HG03039 (cell line): Measurements from ENCODE around the gene AP1S3.
"Not testable (repeated sequence)": the region's sequence is repeated elsewhere in the genome, so short reads cannot be mapped to it uniquely, and the experiment has no call there.

ENCODE experiments used
- ATAC-seq: cut with Tn5 transposase; IDR thresholded peaks from one replicate; pipeline ENCODE4 v1.9.1; 2021; ENCODE audit warnings: mild to moderate bottlenecking, moderate library complexity; ENCODE audit not compliant: unreplicated experiment

Gene AP1S3

DNA sequence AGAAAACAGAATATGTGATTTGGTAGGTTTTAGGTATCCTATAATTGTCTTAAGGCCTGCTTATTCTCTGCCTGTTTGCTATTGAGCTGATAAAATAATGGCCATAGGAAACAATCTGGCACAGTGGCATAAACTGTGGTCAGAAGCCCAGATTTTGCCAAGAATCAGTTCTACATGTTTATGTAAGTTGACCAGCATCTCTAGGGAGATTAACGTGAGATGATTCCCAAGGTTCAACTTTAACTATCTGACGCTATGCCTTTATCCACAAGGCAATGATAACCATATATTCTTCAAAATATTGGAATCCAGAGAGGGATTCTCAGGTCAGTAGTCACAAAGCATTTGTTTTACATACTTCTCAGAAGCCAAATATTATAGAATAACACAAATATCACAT is 25.6 kb downstream of the AP1S3 start:
- ATAC-seq, result no peak

DNA sequence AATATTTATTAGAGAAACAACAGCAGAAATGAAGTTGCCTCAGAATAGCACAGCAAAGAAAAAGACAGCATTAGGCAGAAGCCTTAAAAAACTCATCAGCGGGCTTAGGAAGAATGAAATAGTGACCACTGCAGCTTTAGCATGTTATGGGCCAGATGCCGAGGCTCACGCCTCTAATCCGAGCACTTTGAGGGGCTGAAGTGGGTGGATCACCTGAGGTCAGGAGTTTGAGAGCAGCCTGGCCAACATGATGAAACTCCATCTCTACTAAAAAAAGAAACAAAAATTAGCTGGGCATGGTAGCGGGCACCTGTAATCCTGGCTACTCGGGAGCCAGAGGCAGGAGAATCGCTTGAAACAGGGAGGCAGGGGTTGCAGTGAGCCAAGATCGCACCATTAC is 32.4 kb downstream of the AP1S3 start:
- ATAC-seq, result no peak

DNA sequence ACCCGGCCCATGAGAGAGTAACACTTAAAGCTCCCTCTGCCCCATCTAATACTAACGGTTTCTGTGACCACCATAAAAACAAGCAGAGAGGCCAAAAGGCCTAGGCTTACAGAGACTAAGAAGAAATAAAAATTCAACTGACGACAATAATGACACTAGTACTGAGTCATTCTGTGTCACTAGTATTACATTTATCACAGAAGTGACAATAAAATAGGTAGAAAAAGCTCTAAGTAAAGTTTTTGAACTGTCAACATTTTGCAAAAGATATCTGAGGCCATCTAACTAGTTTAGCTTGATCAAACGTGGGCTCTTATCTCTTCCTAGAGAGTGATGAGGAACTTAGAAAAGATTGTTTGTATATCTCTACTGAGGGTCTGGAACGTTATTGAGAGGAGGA is 35.6 kb downstream of the AP1S3 start:
- ATAC-seq, result no peak

DNA sequence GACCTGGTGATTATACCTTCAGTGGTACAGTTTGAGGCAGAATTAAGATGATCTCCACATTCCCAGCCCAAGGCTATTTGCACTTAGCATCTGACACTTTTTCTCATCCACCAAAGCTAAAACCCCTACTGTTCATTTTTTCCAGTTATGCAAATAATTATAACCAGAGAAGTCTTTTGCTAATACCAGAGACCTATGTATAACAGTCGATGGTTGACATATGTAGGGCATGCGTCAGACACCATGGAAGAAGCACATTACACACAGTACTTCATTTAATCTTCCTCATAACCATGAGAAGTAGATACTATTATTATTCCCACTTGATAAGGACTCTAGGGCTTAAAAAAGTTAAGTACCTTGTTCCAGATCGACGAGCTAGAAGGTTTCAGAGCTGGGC is 36.5 kb downstream of the AP1S3 start:
- no peak for ATAC-seq

DNA sequence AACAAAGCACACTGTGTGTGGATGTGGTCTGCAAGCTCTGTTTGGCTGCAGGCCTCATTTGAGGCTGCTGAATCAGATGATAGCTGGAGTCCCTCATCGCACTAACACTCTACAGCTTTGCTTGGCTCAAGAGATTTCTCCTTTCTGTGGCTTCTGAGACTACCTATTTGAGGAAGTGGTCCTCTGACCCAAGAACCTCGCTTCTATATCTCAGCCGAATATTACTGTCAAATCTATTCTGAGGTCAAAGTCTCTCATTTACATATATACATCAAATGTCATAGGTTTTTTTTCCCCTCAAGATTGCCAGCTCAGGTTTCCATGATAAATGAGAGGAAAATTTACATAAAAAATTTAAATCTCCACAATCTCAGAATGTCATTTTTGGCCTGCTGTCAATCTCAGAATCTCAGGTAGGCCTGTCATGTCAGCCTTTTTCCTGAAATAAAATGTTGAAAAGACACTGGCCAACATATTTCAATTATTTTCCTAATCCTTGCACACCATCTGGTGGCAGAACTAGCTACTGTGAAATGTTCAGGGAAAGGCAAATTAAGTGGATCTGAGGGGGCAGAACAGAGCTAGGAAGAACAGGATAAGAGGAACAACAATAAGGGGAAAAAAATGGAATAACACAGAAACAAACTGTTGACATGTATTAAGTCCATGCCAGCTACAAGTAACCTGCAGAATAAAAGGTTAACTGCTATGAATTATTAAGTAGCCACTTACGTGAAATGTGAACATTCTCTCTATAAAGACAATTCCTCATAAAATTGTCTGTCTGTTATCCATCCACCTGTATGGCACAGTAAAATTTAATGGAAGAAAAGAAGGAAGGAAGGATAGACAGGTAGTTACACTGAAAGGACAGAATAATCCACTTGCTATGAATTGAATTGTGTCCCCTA is 39.3 kb downstream of the AP1S3 start:
- ATAC-seq, result peak; percentile 99

DNA sequence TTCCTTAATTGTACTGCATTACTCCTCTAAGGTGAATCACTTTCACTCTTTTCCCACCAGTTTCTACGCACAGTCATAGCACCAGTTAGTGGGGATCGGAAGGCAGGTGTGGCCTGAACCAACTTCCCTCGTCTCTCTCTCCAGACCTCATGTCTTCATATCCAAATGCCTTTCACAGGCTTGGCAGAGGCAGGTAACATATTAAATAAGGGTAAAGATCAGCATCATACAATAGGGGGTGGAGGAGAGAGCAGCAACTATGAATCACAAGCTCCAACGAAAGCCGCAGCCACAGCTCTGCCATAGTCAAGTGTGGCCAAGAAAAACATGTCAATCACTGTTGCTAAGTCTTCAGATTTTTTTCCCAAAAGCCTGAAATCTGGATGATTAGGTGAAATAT is 40.3 kb downstream of the AP1S3 start:
- ATAC-seq, result no peak

DNA sequence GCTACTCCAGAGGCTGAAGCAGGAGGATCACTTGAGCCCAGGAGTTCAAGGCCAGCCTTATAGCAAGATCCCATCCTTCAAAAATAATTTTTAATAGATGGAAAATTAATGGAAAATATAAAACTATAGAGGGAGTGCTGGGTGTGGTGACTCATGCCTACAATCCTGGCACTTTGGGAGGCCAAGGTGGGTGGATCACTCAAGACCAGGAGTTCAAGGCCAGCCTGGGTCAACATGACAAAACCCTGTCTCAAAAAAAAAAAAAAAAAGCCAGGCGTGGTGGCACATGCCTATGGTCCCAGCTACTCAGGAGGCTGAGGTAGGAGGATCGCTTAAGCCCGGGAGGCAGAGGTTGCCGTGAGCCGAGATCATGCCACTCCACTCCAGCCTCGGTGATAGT is 48.0 kb downstream of the AP1S3 start:
- no peak for ATAC-seq

DNA sequence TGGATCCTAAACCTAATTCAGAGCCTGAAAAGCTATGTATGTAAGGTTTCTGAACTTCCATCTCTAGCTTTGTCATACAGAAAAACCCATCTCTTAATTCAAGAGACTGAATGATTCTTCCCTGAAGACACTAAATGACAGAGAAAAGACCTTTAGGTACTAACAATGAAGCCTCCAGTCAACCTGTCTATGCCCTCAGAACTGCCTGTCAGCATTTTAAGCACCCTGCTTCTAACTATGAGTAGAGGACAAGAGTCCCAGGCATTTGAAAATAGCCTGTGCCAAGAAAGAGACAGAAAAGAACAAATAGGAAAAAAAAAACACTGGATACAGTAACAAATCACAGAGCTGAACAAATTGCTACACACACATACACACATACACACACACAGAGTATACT is 48.6 kb downstream of the AP1S3 start:
- no peak for ATAC-seq

DNA sequence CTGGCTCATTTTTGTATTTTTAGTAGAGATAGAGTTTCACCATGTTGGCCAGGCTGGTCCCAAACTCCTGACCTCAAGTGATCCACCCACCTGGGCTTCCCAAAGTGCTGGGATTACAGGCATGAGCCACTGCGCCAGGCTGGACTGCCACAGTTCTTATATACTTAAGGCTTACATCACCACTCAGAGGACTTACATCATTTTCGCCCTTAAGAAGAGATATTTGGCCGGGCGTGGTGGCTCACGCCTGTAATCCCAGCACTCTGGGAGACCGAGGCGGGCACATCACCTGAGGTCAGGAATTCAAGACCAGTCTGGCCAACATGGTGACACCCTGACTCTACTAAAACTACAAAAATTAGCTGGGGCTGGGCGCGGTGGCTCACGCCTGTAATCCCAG is 49.3 kb downstream of the AP1S3 start:
- ATAC-seq, result not testable (repeated sequence)

DNA sequence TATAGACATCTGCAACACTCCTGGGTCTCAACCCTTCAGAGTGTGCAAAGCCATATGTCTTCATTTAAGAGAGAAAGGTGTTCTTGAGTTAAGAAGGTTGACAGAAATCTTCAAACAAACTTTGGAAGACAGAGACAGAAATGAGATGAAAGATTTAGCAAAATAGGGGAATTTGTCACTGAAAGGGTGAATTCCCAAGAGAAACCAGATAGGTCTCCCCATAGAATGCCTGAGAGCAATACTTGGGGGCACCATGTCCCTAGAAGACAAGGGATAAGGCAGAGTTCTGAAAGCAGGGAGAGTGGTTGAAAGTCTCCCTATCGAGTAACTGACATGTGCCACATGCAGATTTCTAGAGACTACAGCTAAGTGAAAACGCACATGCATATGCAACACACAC is 50.0 kb downstream of the AP1S3 start:
- no peak for ATAC-seq

DNA sequence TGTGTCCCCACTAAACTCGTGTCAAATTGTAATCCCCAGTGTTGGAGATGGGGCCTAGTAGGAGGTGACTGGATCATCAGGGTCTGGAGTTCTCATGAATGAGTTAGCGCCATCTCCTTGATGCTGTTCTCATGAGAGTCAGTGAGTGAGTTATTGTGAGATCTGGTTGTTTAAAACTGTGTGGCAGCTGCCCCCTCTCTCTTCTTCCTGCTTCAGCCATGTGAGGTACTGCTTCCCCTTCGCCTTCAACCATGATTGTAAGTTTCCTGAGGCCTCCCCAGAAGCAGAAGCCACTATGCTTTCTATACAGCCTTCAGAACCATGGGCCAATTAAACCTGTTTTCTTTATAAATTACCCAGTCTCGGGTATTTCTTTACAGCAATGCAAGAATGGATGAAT is 50.4 kb downstream of the AP1S3 start:
- ATAC-seq, result peak; percentile 57

DNA sequence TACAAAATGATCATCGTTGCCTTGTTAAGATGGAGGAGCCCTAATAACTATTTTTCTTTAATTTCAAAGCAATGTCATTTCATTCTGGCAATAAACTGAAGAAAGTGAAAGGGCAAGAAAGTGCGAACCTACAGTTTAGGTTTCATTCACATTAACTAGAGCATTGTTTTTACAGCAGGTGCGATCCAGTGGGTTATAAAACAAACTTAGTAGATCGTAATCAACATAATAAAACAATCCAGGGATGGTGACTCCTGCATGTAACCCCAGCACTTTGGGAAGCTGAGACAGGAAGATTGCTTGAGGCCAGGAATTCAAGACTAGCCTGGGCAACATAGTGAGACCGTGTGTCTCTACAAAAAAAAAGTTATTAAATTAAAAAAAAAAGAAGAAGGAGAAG is 51.1 kb downstream of the AP1S3 start:
- no peak for ATAC-seq

DNA sequence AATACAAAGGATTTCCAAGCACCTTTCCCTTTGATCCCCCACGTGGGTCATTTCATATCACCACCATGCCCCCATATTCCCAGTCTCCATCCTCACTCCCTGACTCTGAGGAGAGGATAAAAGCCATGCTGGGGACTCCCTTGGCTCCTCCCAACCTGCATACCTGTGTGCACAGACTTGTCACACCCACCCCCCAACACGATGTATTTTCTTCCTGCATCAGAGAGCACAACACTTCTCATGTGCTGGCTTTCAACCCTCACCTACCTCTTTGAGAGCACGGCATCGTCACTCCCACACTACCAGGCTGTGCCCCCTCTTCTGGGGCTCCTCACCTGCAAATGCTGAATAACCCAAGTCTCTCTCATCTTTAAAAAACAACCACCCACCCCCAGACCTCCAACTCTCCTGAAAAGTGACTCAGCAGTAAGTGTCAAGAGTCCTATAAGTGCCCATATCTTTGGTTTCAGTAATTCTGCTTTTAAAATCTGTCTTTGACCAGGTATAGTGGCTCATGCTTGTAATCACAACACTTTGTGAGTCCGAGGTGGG is 53.1 kb downstream of the AP1S3 start:
- ATAC-seq, result no peak

DNA sequence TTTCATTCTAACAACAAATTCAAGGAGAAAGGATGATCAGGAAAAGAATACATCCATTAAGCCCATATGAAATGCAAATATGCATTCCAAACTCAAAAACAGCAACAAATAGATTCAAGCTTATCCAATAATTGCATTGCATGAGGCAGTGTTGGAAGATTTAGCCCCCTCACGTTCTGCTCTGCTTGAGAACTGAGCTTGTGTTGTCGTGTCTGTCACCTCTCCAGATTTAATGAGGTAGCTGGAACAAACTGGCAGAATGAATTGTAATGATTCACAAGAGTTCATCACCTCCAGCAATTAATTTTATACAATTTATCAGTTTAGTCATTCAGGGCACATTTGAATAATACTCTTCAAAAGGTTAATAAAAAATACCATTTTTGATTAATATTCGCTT is 54.8 kb downstream of the AP1S3 start:
- ATAC-seq, result no peak

DNA sequence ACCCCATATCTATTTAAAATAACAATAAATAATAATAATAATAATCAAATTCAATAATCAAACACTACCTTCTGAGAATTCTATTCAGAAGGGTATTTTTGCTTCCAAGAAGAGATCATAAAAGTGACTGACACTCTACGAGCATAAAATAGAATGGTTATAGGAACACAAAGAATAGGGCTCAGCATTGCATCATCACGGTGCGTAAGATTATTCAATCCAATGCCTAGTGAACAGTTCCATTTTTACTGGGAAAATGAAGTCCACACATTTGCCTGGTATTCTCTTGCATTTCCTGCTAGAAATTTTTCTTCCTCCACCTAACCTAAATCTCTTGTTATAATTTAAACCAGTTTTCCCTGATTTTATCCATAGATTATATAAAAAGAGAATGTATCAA is 55.8 kb downstream of the AP1S3 start:
- no peak for ATAC-seq

DNA sequence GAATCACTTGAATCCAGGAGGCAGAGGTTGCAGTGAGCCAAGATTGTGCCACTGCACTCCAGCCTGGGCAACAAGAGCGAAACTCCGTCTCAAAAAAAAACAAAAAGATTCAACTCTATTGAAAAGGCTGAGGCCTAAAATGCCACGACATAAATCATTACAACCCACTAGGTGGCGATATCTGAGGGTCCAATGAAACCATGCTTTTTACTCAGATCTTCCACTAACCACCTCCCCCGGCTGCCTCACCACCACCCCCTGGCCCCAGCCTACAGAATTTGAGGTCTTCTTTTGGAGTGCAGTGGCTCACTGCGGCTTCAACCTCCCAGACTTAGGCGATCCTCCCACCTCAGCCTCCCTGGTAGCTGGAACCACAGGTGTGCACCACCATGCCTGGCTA is 57.5 kb downstream of the AP1S3 start:
- ATAC-seq, result no peak

DNA sequence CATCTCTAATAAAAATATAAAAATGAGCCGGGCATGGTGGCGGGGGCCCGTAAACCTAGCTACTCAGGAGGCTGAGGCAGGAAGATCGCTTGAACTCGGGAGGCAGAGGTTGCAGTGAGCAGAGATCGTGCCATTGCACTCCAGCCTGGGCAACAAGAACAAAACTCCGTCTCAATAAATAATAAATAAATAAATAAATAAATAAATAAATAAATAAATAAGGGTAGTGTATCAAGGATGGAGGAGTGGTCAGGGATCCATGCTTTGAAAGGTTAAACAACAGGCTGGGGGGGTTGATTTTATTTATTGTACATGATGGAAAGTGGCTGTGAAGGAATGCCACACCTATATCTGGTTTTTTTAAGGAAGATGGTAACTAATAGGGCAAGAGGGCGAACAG is 63.2 kb downstream of the AP1S3 start:
- ATAC-seq, result no peak

DNA sequence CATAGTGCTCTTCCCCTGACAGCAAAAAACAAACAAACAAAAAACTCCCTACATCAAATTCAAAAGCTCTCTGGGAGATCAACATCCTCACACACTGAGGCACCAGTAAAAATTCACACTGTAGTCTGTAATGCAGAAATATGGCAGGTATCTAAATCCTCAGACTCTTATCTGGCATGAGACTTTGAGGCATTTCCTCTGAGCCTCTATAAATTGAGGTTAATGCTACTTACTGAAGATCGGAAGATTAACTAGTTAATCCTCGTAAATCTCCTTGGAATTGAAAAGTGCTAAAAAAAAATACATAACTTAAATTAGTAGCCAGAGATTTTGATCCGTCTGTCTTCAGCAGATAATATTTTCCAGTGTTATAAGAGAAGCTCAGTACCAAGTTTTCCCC is 65.0 kb downstream of the AP1S3 start:
- ATAC-seq, result no peak

DNA sequence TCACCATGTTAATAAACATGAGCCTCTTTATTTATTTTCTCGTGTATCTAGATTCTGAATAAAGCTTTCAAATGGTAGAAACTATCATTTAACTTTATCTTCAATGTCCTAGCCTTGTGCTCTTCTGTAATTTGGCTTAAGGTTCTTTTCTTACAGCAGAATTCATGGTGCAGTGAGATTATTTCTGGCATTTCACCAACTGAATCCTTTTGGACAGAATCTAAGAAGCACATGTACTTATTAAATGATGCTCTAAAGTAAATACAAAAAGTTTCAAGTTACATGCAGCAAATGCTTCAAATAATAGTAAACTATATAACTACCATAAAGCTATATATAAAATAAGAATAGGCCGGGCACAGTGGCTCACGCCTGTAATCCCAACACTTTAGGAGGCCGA is 65.9 kb downstream of the AP1S3 start:
- ATAC-seq, result no peak

DNA sequence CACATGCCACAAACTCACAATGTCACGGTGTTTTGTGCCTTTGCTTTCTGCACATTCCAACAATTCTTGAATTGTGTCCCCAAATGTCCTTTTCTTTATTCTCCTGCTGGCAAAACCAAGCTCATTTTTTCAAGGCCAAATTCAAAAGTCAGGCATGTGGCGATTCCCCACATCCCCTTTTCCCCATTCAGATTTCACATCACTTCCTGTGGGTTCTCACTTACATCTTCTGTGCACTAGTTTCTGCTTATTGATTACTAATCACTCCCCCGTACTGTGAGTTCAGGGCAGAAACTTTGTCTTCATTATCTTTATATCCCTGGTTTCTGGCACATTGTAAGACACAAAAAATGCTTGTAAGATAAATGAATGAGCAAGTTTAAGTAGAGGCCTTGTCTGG is 69.2 kb downstream of the AP1S3 start:
- no peak for ATAC-seq

DNA sequence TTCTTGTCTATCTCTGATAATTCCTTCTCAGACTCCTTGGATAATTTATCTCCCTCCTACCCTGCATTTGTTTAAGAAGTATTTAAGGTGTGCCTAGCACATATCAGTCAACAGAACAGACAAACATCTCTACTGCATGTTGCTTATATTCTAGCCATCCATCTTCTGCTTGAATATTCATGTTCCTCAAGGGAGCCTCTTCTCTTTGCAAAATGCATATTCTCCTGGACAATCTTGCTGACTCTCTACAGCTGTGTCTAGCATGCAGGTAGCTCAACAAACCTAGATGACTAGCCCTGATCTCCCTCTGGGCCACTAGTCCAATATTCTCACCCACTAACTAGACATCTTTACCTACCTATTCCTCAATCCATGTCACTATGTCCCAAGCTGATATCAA is 70.0 kb downstream of the AP1S3 start:
- ATAC-seq, result no peak

DNA sequence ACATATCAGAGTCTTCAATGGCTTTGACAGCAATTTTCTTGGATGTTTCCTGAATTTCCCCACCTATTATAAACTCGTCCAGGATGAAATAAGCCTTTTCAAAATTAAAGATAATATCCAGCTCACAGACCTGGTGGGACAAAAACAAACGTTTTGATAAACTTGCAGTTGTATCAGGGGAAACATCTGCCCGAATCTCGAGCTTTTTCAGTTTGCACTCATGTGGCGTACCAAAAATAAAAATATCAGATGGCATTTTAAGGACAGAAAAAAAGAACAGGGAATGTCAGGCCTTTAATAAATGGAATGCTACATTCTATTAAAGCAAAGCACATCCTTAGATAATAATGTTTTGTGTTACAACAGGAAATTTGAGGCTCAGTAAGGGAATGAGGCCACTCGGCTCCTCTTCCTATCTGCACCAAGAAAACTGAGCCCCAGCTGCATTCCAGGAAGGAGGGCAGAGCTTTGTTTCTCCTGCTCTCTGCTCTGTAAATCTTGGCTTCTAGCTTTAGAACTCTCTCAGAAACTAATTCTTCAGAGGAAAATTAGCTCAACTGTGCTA is 72.1 kb downstream of the AP1S3 start:
- no peak for ATAC-seq
